Epithelial cell of esophagus (primary cell): ENCODE measurements around the gene BTBD19.
"Not testable (repeated sequence)": the region's sequence is repeated elsewhere in the genome, so short reads cannot be mapped to it uniquely, and the experiment has no call there.

Experiments used
- DNase-seq: peaks from one replicate; pipeline ENCODE4 v3.0.0; 2010; ENCODE audit warnings: low read depth
- H3K4me3 ChIP-seq: 2 replicates; pipeline ENCODE4 v1.5.1; 2011; ENCODE audit warnings: mild to moderate bottlenecking, low read length, control low read depth
- CTCF ChIP-seq: IDR thresholded peaks from 2 replicates; pipeline ENCODE4 v1.5.1; 2011; ENCODE audit warnings: low read depth, mild to moderate bottlenecking, low read length, control low read depth, inconsistent platforms; ENCODE audit not compliant: insufficient read depth; ENCODE audit errors: missing control alignments

BTBD19 gene, protein sequence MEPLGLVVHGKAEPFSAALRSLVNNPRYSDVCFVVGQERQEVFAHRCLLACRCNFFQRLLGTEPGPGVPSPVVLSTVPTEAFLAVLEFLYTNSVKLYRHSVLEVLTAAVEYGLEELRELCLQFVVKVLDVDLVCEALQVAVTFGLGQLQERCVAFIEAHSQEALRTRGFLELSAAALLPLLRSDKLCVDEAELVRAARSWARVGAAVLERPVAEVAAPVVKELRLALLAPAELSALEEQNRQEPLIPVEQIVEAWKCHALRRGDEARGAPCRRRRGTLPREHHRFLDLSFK

GRCh38 chr1:44808063-44808937, at the start of gene BTBD19:
BTBD19 (plus strand) TSS chr1:44808523; CDS start chr1:44808821, 298 bp downstream.
- DNase-seq = no peak
- TF ChIP-seq CTCF = no peak
- H3K4me3 ChIP-seq = no peak within 1 kb of the TSS

- DNase-seq = no peak
- no peak for TF ChIP-seq CTCF
- no peak overlapping the region for H3K4me3 ChIP-seq
These were observed 49.2 kb upstream of the BTBD19 start for GRCh38 chr1:44759077-44759476.

DNA sequence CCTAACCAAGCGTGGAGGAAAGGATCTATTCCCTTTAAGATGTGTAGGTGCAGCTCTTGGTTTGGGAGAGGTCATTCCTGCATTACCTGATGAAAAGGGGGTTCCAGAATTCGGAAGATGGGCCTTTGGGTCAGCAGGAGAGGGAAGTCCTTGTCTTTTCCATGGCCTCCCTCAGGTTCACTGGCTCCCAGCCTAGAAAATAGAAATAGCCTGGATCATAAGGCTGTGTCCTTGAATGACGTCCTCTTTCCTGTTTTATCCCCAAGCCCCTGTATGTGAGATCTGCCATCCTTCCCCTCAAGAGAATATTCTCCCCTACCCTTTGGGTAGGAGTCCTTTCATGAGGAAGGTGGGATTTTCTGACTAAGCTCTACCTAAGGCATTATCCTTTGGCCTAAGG, 47.4 kb upstream of the BTBD19 start:
- no peak for DNase-seq
- no peak overlapping the region for H3K4me3 ChIP-seq
- TF ChIP-seq CTCF = no peak

GRCh38 chr1:44766421-44766820, 41.9 kb upstream of the BTBD19 start:
- not testable (repeated sequence) for H3K4me3 ChIP-seq, DNase-seq

DNA sequence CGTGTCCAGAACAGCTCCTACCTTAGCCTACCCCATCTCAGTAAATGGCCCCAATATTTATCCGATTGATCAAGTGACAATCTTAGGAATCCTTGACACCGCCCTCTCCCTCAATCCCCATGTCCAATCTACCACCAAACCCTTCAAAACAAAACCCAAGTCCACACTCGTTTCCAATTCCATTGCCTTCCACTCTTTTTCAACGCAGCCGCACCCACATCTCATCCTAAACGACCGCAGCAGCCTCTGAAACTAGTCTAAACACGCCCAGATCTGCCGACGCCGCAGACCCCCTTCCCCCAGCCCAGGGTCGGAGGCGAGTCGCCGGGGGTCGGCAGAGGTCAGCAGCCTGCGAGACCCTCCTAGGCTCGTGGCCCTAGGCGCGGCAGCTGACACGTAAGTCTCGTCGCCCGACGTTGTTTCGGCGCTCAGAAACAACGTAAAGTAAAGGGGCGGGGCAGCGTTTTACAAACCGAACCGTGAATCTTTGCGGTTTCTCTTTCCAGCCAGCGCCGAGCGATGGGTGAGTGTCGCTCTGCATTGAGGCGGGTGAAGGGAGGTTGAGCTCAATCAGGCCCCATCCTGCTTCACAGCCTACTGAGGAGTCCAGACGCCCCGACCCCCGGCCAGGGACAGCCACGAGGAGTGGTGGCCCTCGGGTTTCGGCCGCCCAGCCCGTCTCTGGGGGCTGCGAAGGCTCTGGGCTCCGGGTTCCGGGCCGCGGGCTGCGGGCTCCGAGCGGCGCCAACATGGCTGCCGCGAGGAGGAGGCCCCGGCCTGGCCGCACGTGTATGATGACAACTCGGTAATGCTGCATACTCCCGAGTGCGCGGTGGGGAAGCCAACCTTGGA, 33.0 kb upstream of the BTBD19 start, which contains the start of gene RPS8:
Gene RPS8 (plus strand): TSS at position 463 of the 852 bp plus-strand sequence. CDS start 57 bp downstream, at position 520.
- DNase-seq = peak; percentile 95
- H3K4me3 ChIP-seq = peak within 1 kb of the TSS; percentile 98
- no peak for TF ChIP-seq CTCF

DNA sequence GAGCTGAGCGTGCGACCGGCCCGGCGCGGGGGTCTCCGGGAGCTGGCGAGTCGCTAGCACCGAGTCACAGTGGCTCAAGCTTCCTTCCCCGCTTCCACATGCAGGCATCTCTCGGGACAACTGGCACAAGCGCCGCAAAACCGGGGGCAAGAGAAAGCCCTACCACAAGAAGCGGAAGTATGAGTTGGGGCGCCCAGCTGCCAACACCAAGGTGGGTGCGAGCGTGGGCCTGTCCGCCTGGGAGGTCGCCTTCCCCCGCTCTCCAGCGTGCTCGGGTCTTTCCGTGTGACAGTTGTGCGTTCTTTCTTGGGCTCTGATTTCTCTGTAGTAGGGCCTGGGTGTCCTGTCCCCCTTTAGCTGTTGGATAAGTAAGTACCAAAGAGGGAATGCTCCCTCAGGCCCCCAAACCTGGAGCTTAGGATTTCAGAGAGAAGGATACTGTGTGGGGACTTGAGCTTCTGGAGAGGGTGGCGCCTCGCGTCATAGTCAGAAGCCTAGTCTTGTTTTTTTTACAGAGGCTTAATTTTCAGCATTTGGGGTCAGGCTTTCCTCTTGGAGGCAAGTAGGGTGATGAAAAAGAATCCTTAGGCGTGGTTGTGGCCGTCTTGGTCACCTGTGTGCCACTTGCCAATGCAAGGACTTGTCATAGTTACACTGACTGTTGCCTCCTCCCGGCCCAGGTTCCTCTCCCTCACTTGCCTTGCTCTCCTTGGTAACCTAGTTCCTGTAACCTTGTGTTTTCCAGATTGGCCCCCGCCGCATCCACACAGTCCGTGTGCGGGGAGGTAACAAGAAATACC, 32.2 kb upstream of the BTBD19 start:
- peak; percentile 30 for DNase-seq
- no peak for TF ChIP-seq CTCF
- H3K4me3 ChIP-seq = peak overlapping the region; percentile 98
